Activated CD4-positive, CD25-positive, alpha-beta regulatory T cell (primary cell): ENCODE measurements around the gene A1CF.
"Not testable (repeated sequence)": the region's sequence is repeated elsewhere in the genome, so short reads cannot be mapped to it uniquely, and the experiment has no call there.

Source experiments
- DNase-seq, 4 experiments: peaks; one replicate each; lab custom pipeline; 2025; lab: John Stamatoyannopoulos, UW

The A1CF gene

GRCh38 chr10:50885097-50885859, at the start of gene A1CF:
Gene A1CF, minus strand, starts transcription at chr10:50885627. Its CDS starts 25,687 bp downstream, at chr10:50859940.
- no peak for DNase-seq

- DNase-seq = no peak
Measured at GRCh38 chr10:50931948-50932431, 46.6 kb upstream of the A1CF start.

GRCh38 chr10:50929670-50930069, 44.2 kb upstream of the A1CF start:
- DNase-seq = no peak

- no peak for DNase-seq
Measured at GRCh38 chr10:50928190-50928552, 42.7 kb upstream of the A1CF start.

GRCh38 chr10:50927522-50928189, 42.2 kb upstream of the A1CF start:
- DNase-seq = no peak

- not testable (repeated sequence) for DNase-seq
Measured at GRCh38 chr10:50923471-50923870, 38.0 kb upstream of the A1CF start.

GRCh38 chr10:50919010-50919409, 33.6 kb upstream of the A1CF start:
- no peak for DNase-seq

- DNase-seq = no peak
Measured at GRCh38 chr10:50918529-50918928, 33.1 kb upstream of the A1CF start.

GRCh38 chr10:50917486-50917885, 32.1 kb upstream of the A1CF start:
- DNase-seq = no peak

- no peak for DNase-seq
Measured at GRCh38 chr10:50909334-50910014, 24.0 kb upstream of the A1CF start.

- DNase-seq = no peak
Measured at GRCh38 chr10:50908366-50908765, 22.9 kb upstream of the A1CF start.

- not testable (repeated sequence) for DNase-seq
Measured at GRCh38 chr10:50905797-50906196, 20.4 kb upstream of the A1CF start.

GRCh38 chr10:50896721-50897120, 11.3 kb upstream of the A1CF start:
- no peak for DNase-seq

GRCh38 chr10:50894312-50894711, 8.9 kb upstream of the A1CF start:
- DNase-seq = no peak

GRCh38 chr10:50892467-50892866, 7.0 kb upstream of the A1CF start:
- no peak for DNase-seq

- DNase-seq = no peak
Measured at GRCh38 chr10:50884302-50884701, 1.1 kb downstream of the A1CF start.

GRCh38 chr10:50883629-50884028, 1.8 kb downstream of the A1CF start:
- no peak for DNase-seq

GRCh38 chr10:50882540-50882983, 2.9 kb downstream of the A1CF start:
- DNase-seq = no peak

- DNase-seq = not testable (repeated sequence)
Measured at GRCh38 chr10:50881046-50881445, 4.4 kb downstream of the A1CF start.

GRCh38 chr10:50876429-50876828, 9.0 kb downstream of the A1CF start:
- no peak for DNase-seq

- DNase-seq = no peak
Measured at GRCh38 chr10:50874723-50875122, 10.7 kb downstream of the A1CF start.

GRCh38 chr10:50866317-50866716, 19.1 kb downstream of the A1CF start:
- no peak for DNase-seq

GRCh38 chr10:50862719-50863118, 22.7 kb downstream of the A1CF start:
- no peak for DNase-seq
